Measurements from ENCODE around the gene RTP2. TPM values are rescaled to one million over a fixed set of nuclear protein-coding genes. Genes with fewer than 3 reads are reported as not detected.

Gene RTP2
- total RNA-seq, 1 donor from 2014 or later: not detected

- Histone ChIP-seq H3K27ac (ENCODE audit: low read depth, low read length) (no peak overlapping the region), H3K4me3 (ENCODE audit: insufficient read depth, low read depth, low read length) (no peak overlapping the region), H4K20me1 (ENCODE audit: insufficient read depth, low read length) (peaks cover 48% of the 10 kb centered on the region), H3K79me2 (ENCODE audit: insufficient read depth, low read length) (peaks cover 58% of the 10 kb centered on the region), H3K4me1 (ENCODE audit: insufficient read depth, low read length) (peaks cover 41% of the 10 kb centered on the region), H3K36me3 (ENCODE audit: insufficient read depth, low read length) (peaks cover 31% of the 10 kb centered on the region), H3K9ac (ENCODE audit: low read length) (no peak overlapping the region), H3K9me3 (ENCODE audit: insufficient read depth, low read depth, low read length) (no peaks in the 10 kb centered on the region), H2AFZ (ENCODE audit: low read depth, low read length) (no peak overlapping the region), H3K27me3 (ENCODE audit: insufficient read depth, low read length) (no peaks in the 10 kb centered on the region), H3K4me2 (ENCODE audit: low read length) (peak overlapping the region; percentile 95)
- TF ChIP-seq CTCF (IDR thresholded peaks at IDR 0.05; ENCODE audit: insufficient read depth, low read depth, low read length) (no peak), EZH2 (IDR thresholded peaks at IDR 0.05; ENCODE audit: insufficient read depth, low read length) (no peak)
- no peak for FAIRE-seq
- no peak for DNase-seq (ENCODE audit: low read depth)
- peak overlapping the region; percentile 98 for H3K27ac Mint-ChIP-seq (ENCODE audit: unreplicated experiment)
- H3K4me1 Mint-ChIP-seq (ENCODE audit: low read depth, unreplicated experiment): peaks cover 43% of the 10 kb centered on the region
- no peaks in the 10 kb centered on the region for H3K9me3 Mint-ChIP-seq (ENCODE audit: unreplicated experiment)
- peak overlapping the region; percentile 94 for H3K4me3 Mint-ChIP-seq (ENCODE audit: unreplicated experiment)
- H3K27me3 Mint-ChIP-seq (ENCODE audit: low read depth, unreplicated experiment): no peaks in the 10 kb centered on the region
- peaks cover 8% of the 10 kb centered on the region for H3K36me3 Mint-ChIP-seq (ENCODE audit: low read depth, unreplicated experiment)
Measured at GRCh38 chr3:187735837-187736236, 33.5 kb upstream of the RTP2 start.

DNA sequence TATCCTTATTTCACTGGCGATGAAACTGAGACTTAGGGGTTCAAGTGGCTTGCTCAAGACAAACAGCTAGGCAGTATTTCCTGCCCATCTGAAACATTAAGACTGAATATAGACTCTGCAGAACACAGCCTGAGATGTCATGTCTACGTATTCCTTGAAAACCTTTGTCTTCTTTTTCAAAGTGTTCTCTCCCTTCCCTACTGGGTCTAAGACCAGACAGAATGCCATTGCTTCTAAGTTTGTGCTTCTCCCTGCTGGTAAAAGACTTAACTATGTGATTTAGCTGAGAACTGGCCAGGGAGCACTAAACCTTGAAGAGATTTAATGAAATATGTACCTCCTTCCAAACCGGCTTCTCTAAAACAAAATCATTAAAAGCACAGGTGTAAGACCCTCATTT is 33.0 kb upstream of the RTP2 start:
- no peak for TF ChIP-seq CTCF (IDR thresholded peaks at IDR 0.05; ENCODE audit: insufficient read depth, low read depth, low read length)
- TF ChIP-seq EZH2 (IDR thresholded peaks at IDR 0.05; ENCODE audit: insufficient read depth, low read length): no peak
- peaks cover 49% of the 10 kb centered on the region for H4K20me1 ChIP-seq (ENCODE audit: insufficient read depth, low read length)
- H3K4me1 Mint-ChIP-seq (ENCODE audit: low read depth, unreplicated experiment): peaks cover 39% of the 10 kb centered on the region
- H3K9me3 Mint-ChIP-seq (ENCODE audit: unreplicated experiment): no peaks in the 10 kb centered on the region
- H3K9me3 ChIP-seq (ENCODE audit: insufficient read depth, low read depth, low read length): no peaks in the 10 kb centered on the region
- no peak for DNase-seq (ENCODE audit: low read depth)
- peaks cover 37% of the 10 kb centered on the region for H3K4me1 ChIP-seq (ENCODE audit: insufficient read depth, low read length)
- peak overlapping the region; percentile 94 for H3K4me3 Mint-ChIP-seq (ENCODE audit: unreplicated experiment)
- no peak for FAIRE-seq
- no peaks in the 10 kb centered on the region for H3K27me3 Mint-ChIP-seq (ENCODE audit: low read depth, unreplicated experiment)
- no peak overlapping the region for H3K9ac ChIP-seq (ENCODE audit: low read length)
- no peaks in the 10 kb centered on the region for H3K27me3 ChIP-seq (ENCODE audit: insufficient read depth, low read length)
- peaks cover 10% of the 10 kb centered on the region for H3K36me3 Mint-ChIP-seq (ENCODE audit: low read depth, unreplicated experiment)
- peaks cover 54% of the 10 kb centered on the region for H3K79me2 ChIP-seq (ENCODE audit: insufficient read depth, low read length)
- no peak overlapping the region for H2AFZ ChIP-seq (ENCODE audit: low read depth, low read length)
- no peak overlapping the region for H3K27ac ChIP-seq (ENCODE audit: low read depth, low read length)
- H3K4me3 ChIP-seq (ENCODE audit: insufficient read depth, low read depth, low read length): no peak overlapping the region
- peak overlapping the region; percentile 98 for H3K27ac Mint-ChIP-seq (ENCODE audit: unreplicated experiment)
- H3K36me3 ChIP-seq (ENCODE audit: insufficient read depth, low read length): peaks cover 36% of the 10 kb centered on the region
- H3K4me2 ChIP-seq (ENCODE audit: low read length): no peak overlapping the region

DNA sequence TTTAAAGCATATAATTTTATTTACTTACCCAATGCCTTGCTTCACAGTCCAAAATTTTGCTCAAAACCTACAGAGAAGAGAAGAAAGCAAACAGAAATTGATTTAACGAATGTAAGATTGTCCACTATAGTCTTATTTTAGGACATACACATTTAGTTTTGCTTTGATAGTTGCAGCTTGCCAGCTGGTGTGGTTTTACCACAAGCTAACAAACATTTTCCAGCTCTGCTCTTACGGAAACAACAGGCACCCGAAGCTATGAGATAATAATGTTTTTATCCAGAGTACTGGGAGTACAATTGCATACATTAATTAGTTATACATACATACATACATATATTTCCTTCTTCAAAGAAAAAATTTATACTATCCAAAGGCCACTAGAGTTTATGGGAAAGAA is 32.5 kb upstream of the RTP2 start:
- Mint-ChIP-seq H3K27me3 (ENCODE audit: low read depth, unreplicated experiment) (no peaks in the 10 kb centered on the region), H3K36me3 (ENCODE audit: low read depth, unreplicated experiment) (peaks cover 10% of the 10 kb centered on the region), H3K4me1 (ENCODE audit: low read depth, unreplicated experiment) (peaks cover 35% of the 10 kb centered on the region), H3K4me3 (ENCODE audit: unreplicated experiment) (no peak overlapping the region), H3K27ac (ENCODE audit: unreplicated experiment) (no peak overlapping the region), H3K9me3 (ENCODE audit: unreplicated experiment) (no peaks in the 10 kb centered on the region)
- no peak overlapping the region for H3K4me3 ChIP-seq (ENCODE audit: insufficient read depth, low read depth, low read length)
- TF ChIP-seq CTCF (IDR thresholded peaks at IDR 0.05; ENCODE audit: insufficient read depth, low read depth, low read length) (no peak), EZH2 (IDR thresholded peaks at IDR 0.05; ENCODE audit: insufficient read depth, low read length) (no peak)
- peaks cover 55% of the 10 kb centered on the region for H4K20me1 ChIP-seq (ENCODE audit: insufficient read depth, low read length)
- H2AFZ ChIP-seq (ENCODE audit: low read depth, low read length): no peak overlapping the region
- peaks cover 50% of the 10 kb centered on the region for H3K79me2 ChIP-seq (ENCODE audit: insufficient read depth, low read length)
- H3K36me3 ChIP-seq (ENCODE audit: insufficient read depth, low read length): peaks cover 40% of the 10 kb centered on the region
- no peak overlapping the region for H3K9ac ChIP-seq (ENCODE audit: low read length)
- no peaks in the 10 kb centered on the region for H3K27me3 ChIP-seq (ENCODE audit: insufficient read depth, low read length)
- H3K4me1 ChIP-seq (ENCODE audit: insufficient read depth, low read length): peaks cover 32% of the 10 kb centered on the region
- DNase-seq (ENCODE audit: low read depth) (no peak), FAIRE-seq (no peak)
- H3K9me3 ChIP-seq (ENCODE audit: insufficient read depth, low read depth, low read length): no peaks in the 10 kb centered on the region
- H3K4me2 ChIP-seq (ENCODE audit: low read length): no peak overlapping the region
- no peak overlapping the region for H3K27ac ChIP-seq (ENCODE audit: low read depth, low read length)
